Measurements from ENCODE around the gene PTPRR. TPM values are rescaled to one million over a fixed set of nuclear protein-coding genes. Genes with fewer than 3 reads are reported as not detected.

Gene PTPRR
- total and polyA plus RNA-seq, 8 donors: 0.45 to 11.1 (median 3.9) TPM; not detected in 2

DNA sequence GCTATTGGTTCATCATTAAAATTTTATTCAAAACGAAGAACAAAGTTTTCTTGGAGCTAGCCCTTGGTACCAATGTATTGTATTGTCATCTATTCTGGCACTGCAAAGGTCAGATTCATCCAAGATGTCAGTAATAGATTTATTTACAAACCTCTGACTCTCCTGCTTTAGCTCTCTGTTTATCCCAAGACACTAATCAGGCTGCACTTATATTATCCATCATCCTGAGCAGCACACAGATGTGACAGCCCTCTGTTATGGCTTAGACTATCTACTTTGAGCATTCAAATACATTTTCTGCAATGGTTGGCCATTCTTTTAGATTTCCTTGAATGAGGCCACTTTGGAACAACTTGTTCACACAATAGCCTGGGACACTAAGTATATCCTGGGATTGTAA, 5.0 kb upstream of the PTPRR start:
- Histone ChIP-seq H3K27me3 (peaks cover 0 to 11% (median 7%) of the 10 kb centered on the region in 3 donors), H3K9me3 (no peaks in the 10 kb centered on the region), H3K27ac (no peak overlapping the region), H3K4me3 (no peak overlapping the region), H3K36me3 (no peaks in the 10 kb centered on the region), H3K4me1 (peaks cover 0 to 4% (median 3%) of the 10 kb centered on the region in 4 donors)
- WGBS, 5 donors: 37 to 63% (median 47%) methylated on average over 1 of the region's 1 CpG
- TF ChIP-seq, protein P1, sequence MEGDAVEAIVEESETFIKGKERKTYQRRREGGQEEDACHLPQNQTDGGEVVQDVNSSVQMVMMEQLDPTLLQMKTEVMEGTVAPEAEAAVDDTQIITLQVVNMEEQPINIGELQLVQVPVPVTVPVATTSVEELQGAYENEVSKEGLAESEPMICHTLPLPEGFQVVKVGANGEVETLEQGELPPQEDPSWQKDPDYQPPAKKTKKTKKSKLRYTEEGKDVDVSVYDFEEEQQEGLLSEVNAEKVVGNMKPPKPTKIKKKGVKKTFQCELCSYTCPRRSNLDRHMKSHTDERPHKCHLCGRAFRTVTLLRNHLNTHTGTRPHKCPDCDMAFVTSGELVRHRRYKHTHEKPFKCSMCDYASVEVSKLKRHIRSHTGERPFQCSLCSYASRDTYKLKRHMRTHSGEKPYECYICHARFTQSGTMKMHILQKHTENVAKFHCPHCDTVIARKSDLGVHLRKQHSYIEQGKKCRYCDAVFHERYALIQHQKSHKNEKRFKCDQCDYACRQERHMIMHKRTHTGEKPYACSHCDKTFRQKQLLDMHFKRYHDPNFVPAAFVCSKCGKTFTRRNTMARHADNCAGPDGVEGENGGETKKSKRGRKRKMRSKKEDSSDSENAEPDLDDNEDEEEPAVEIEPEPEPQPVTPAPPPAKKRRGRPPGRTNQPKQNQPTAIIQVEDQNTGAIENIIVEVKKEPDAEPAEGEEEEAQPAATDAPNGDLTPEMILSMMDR (IDR thresholded peaks at IDR 0.05): no peak
- TF ChIP-seq EP300 (IDR thresholded peaks at IDR 0.05) (no peak), POLR2AphosphoS5 (IDR thresholded peaks at IDR 0.05) (no peak), POLR2A (IDR thresholded peaks at IDR 0.05) (no peak)
- no peak for DNase-seq
- intact Hi-C loops (cut with DNase I; ENCODE audit: low total_unique reads): no loop called here

DNA sequence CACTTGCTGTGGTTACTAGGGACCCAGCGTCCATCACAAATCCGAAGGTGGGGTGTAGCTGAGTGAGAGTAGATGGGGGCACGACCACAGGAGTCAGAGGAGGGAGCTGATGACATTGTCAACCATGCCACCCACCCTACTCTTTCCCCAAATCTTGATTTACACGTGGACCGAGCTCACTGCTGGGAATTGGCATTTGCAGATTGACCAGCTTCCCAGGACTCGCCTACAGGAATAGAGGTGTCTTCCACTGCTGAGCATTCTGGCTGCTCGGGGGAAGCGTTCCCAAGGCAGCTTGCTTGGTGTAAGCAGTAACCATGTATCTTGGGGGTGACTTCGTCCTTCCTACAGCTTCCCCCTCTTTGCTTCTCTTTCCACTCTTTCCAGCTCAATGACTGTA, 353 bp upstream of the PTPRR start:
- WGBS, 5 donors: 25 to 46% (median 25%) methylated on average over 5 to 9 of the region's 9 CpGs
- Histone ChIP-seq H3K4me3 (peak overlapping the region in 3 of 4 donors; percentile 15 to 32 (median 29)), H3K27me3 (peaks cover 4 to 25% (median 19%) of the 10 kb centered on the region in 3 donors), H3K27ac (no peak overlapping the region), H3K4me1 (peaks cover 5 to 11% (median 9%) of the 10 kb centered on the region in 4 donors), H3K9me3 (no peaks in the 10 kb centered on the region), H3K36me3 (no peaks in the 10 kb centered on the region)
- intact Hi-C loops (cut with DNase I; ENCODE audit: low total_unique reads): no loop called here
- DNase-seq: no peak
- TF ChIP-seq EP300 (IDR thresholded peaks at IDR 0.05) (no peak), POLR2AphosphoS5 (IDR thresholded peaks at IDR 0.05) (no peak), POLR2A (IDR thresholded peaks at IDR 0.05) (no peak)
- TF ChIP-seq, protein P1 (IDR thresholded peaks at IDR 0.05): no peak

DNA sequence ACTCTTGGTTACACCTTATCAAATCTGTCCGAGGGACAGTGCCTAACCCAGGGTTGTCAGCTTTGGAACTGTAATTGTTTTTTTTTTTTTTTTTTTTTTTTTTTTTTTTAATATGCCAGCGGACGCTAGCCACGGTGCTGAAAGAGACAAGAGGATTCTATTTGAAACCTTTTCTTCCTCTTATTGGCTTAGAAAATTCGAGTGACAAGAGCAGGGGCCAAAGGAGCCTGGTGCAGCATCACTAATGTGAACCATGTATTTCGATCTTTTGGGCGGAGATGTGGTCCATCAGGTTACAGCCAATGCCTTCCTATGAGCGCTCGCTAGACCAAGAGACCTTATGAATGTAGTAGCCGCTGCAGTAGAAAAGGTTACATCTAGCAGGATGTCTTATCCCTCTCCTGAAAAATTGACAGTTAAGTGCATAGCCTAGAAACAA, 922 bp downstream of the PTPRR start:
- Histone ChIP-seq H3K4me3 (no peak overlapping the region), H3K36me3 (no peaks in the 10 kb centered on the region), H3K4me1 (peaks cover 5 to 11% (median 9%) of the 10 kb centered on the region in 4 donors), H3K27ac (no peak overlapping the region), H3K27me3 (peaks cover 4 to 25% (median 19%) of the 10 kb centered on the region in 3 donors), H3K9me3 (no peaks in the 10 kb centered on the region)
- TF ChIP-seq POLR2AphosphoS5 (IDR thresholded peaks at IDR 0.05): no peak
- TF ChIP-seq, protein P1 (IDR thresholded peaks at IDR 0.05): no peak
- no peak for TF ChIP-seq POLR2A (IDR thresholded peaks at IDR 0.05)
- TF ChIP-seq EP300 (IDR thresholded peaks at IDR 0.05): no peak
- WGBS, 5 donors: 12 to 19% (median 13%) methylated on average over 10 of the region's 10 CpGs
- intact Hi-C loops (cut with DNase I; ENCODE audit: low total_unique reads): no loop called here
- peak in 1 of 2 donors; percentile 49 for DNase-seq

DNA sequence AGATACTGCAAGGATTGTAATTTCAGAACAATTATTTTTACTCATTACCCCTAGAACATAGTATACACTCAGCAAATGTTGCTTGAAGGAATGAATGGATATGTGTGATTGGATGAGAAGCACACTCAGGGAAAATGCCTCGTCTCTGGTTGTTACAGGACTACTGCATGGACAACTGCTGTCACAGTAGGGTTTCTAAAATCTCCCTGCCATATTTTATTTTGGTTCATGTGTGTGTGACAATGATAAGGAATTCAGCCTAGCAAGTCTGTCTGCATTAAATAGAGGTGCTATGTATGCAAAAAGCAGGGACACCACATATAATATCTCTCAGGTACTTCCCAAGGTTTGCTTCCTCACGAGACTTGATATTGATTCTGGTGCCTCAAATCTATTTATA, 1.4 kb downstream of the PTPRR start:
- Histone ChIP-seq H3K27me3 (peaks cover 4 to 25% (median 19%) of the 10 kb centered on the region in 3 donors), H3K36me3 (no peaks in the 10 kb centered on the region), H3K4me1 (peaks cover 5 to 11% (median 9%) of the 10 kb centered on the region in 4 donors), H3K9me3 (no peaks in the 10 kb centered on the region), H3K4me3 (no peak overlapping the region), H3K27ac (no peak overlapping the region)
- TF ChIP-seq POLR2AphosphoS5 (IDR thresholded peaks at IDR 0.05) (no peak), EP300 (IDR thresholded peaks at IDR 0.05) (no peak), POLR2A (IDR thresholded peaks at IDR 0.05) (no peak)
- TF ChIP-seq, protein P1 (IDR thresholded peaks at IDR 0.05): no peak
- intact Hi-C loops (cut with DNase I; ENCODE audit: low total_unique reads): no loop called here
- 64 to 81% (median 68%) methylated on average over 2 of the region's 2 CpGs for WGBS, 5 donors
- no peak for DNase-seq

Measured in stomach (tissue), 9 donors.